HepG2 (cell line): ENCODE data around the gene C11orf71. TPM values are rescaled to one million over a fixed set of nuclear protein-coding genes. Genes with fewer than 3 reads are reported as not detected.

Experiments used
- ATAC-seq: fragments of 200-7000 bp; cut with Tn5 transposase; 3 replicates; pipeline ENCODE4 v1.9.1; 2020; ENCODE audit warnings: mild to moderate bottlenecking, moderate library complexity
- BruUV-seq: library from RNA; stranded (reverse); fragments of 400-500 nt; replicated peaks from 2 replicates; lab custom pipeline; 2021; lab: Mats Ljungman, UMichigan
- CTCF ChIA-PET: fragments of 300-600 bp; formaldehyde crosslinking; extraction: SDS; loops from one replicate; lab custom pipeline; 2021; ENCODE audit warnings: low total read pairs, inconsistent platforms, low intra/inter-chr PET ratio; lab: Yijun Ruan, JAX
- POLR2A ChIA-PET: fragments of 350-600 bp; sonication (Branson Sonifier 250); formaldehyde crosslinking; loops from one replicate; lab custom pipeline; 2020; ENCODE audit warnings: antibody characterized with exemption, inconsistent platforms; lab: Yijun Ruan, JAX
- DNase-seq: peaks from one replicate; pipeline ENCODE4 v3.0.0-alpha.2; 2015; ENCODE audit warnings: low spot score
- FAIRE-seq: peaks from 3 replicates; lab custom pipeline; 2011; peaks lifted over from hg19 to GRCh38; lab: Jason Lieb, UNC
- H2AFZ ChIP-seq: one replicate; pipeline ENCODE4 v1.6.1; 2011; ENCODE audit warnings: low read length, inconsistent platforms
- H3K27ac ChIP-seq: fragments of 300-600 bp; 3 replicates; pipeline ENCODE4 v1.8.0; 2011; ENCODE audit warnings: mixed run types, mild to moderate bottlenecking, mixed read lengths, low read length, inconsistent platforms; ENCODE audit not compliant: insufficient read depth; ENCODE audit errors: extremely low read length
- H3K27me3 ChIP-seq, 2 experiments: fragments of 200-600 bp in 1 of 2; 2 replicates in 1 of 2; 3 replicates in 1 of 2; pipeline versions ENCODE4 v1.6.0 to v1.8.0; 2011; ENCODE audit warnings: low read length in 2 of 2, mild to moderate bottlenecking in 2 of 2, moderate library complexity in 2 of 2, inconsistent platforms in 1 of 2; ENCODE audit not compliant: insufficient read depth in 2 of 2, control insufficient read depth in 1 of 2
- H3K36me3 ChIP-seq, 2 experiments: fragments of 200-600 bp in 1 of 2; replicated peaks in 1 of 2; 2 replicates in 1 of 2; 3 replicates in 1 of 2; pipeline versions ENCODE4 v1.5.1 to v1.8.0; 2011; ENCODE audit warnings: low read length in 2 of 2, inconsistent platforms in 1 of 2; ENCODE audit not compliant: insufficient read depth in 2 of 2, control insufficient read depth in 1 of 2
- H3K4me1 ChIP-seq: 2 replicates; pipeline ENCODE4 v1.5.1; 2012; ENCODE audit warnings: low read length, inconsistent platforms; ENCODE audit not compliant: insufficient read depth
- H3K4me2 ChIP-seq: 2 replicates; pipeline ENCODE4 v1.6.0; 2011; ENCODE audit warnings: low read depth, low read length, inconsistent platforms
- H3K4me3 ChIP-seq, 3 experiments: fragments of 200-600 bp in 1 of 3; sonication (generic), shearing (Covaris generic) in 1 of 3; replicated peaks in 1 of 3; 2 replicates each; pipeline ENCODE4 v1.5.1; 2011 to 2016; ENCODE audit warnings: low read length in 3 of 3, inconsistent platforms in 2 of 3, low read depth in 2 of 3, mild to moderate bottlenecking in 2 of 3, control low read depth in 1 of 3, mixed read lengths in 1 of 3; ENCODE audit not compliant: insufficient read depth in 1 of 3
- H3K79me2 ChIP-seq: one replicate; pipeline ENCODE4 v1.6.1; 2011; ENCODE audit warnings: low read length, inconsistent platforms; ENCODE audit not compliant: insufficient read depth
- H3K9ac ChIP-seq: 2 replicates; pipeline ENCODE4 v1.6.0; 2011; ENCODE audit warnings: mild to moderate bottlenecking, low read depth, low read length, inconsistent platforms; ENCODE audit not compliant: insufficient read depth
- H3K9me3 ChIP-seq: 2 replicates; pipeline ENCODE4 v1.5.1; 2012; ENCODE audit warnings: mild to moderate bottlenecking, low read length
- H4K20me1 ChIP-seq: 2 replicates; pipeline ENCODE4 v1.6.0; 2011; ENCODE audit warnings: inconsistent platforms, mild to moderate bottlenecking, low read length, moderate library complexity; ENCODE audit not compliant: insufficient read depth
- FOSL1 ChIP-seq: sonication (generic); formaldehyde crosslinking; IDR thresholded peaks from 2 replicates; pipeline ENCODE4 v1.9.0; 2021; ENCODE audit warnings: missing genetic modification reagents, borderline replicate concordance
- FOXA1 ChIP-seq, 2 experiments: fragments of 450-650 bp in 1 of 2; sonication (generic) in 1 of 2; formaldehyde crosslinking in 1 of 2; IDR thresholded peaks; 2 replicates each; pipeline versions ENCODE4 v1.4.0 to v1.6.1; 2016 to 2020; ENCODE audit warnings: missing genetic modification reagents in 1 of 2
- FOXA3 ChIP-seq: IDR thresholded peaks from 2 replicates; pipeline ENCODE4 v1.6.1; 2016; ENCODE audit warnings: missing genetic modification reagents, missing compliant biosample characterization
- HMG20A ChIP-seq: IDR thresholded peaks from 2 replicates; pipeline ENCODE4 v1.6.1; 2016; ENCODE audit warnings: borderline replicate concordance
- HNRNPLL ChIP-seq: fragments of 200-400 bp; formaldehyde crosslinking; IDR thresholded peaks from 2 replicates; pipeline ENCODE4 v1.6.1; 2017; ENCODE audit warnings: mild to moderate bottlenecking, low read depth, low read length; ENCODE audit not compliant: poor library complexity, severe bottlenecking
- HOXA7 ChIP-seq: sonication (generic); formaldehyde crosslinking; IDR thresholded peaks from 2 replicates; pipeline ENCODE4 v1.8.1; 2022; ENCODE audit warnings: mild to moderate bottlenecking, missing genetic modification reagents, moderate library complexity
- KDM3A ChIP-seq: IDR thresholded peaks from 2 replicates; pipeline ENCODE4 v1.6.1; 2018; ENCODE audit warnings: low read depth, missing compliant biosample characterization
- MIXL1 ChIP-seq: IDR thresholded peaks from 2 replicates; pipeline ENCODE4 v1.6.1; 2016
- MTA3 ChIP-seq: sonication (generic); formaldehyde crosslinking; IDR thresholded peaks from 2 replicates; pipeline ENCODE4 v1.4.0; 2020; ENCODE audit warnings: missing genetic modification reagents
- NR3C1 ChIP-seq: sonication (generic); formaldehyde crosslinking; IDR thresholded peaks from 2 replicates; pipeline ENCODE4 v1.4.0; 2020; ENCODE audit warnings: missing genetic modification reagents
- NRL ChIP-seq: sonication (generic); formaldehyde crosslinking; IDR thresholded peaks from 2 replicates; pipeline ENCODE4 v1.5.0; 2020; ENCODE audit warnings: missing genetic modification reagents, mild to moderate bottlenecking, moderate library complexity, borderline replicate concordance
- PHF8 ChIP-seq: sonication (generic); formaldehyde crosslinking; IDR thresholded peaks from 2 replicates; pipeline ENCODE4 v1.5.0; 2020; ENCODE audit warnings: missing genetic modification reagents
- PPARG ChIP-seq: conservative IDR thresholded peaks from 2 replicates; pipeline ENCODE4 v1.6.1; 2016; ENCODE audit warnings: missing biosample characterization, missing genetic modification reagents
- SOX6 ChIP-seq, 2 experiments: fragments of 450-650 bp in 1 of 2; sonication (generic) in 1 of 2; formaldehyde crosslinking in 1 of 2; IDR thresholded peaks; 2 replicates each; pipeline versions ENCODE4 v1.4.0 to v1.6.1; 2017 to 2020; ENCODE audit warnings: antibody characterized with exemption in 1 of 2, mild to moderate bottlenecking in 1 of 2, missing genetic modification reagents in 1 of 2
- SSRP1 ChIP-seq: IDR thresholded peaks from 2 replicates; pipeline ENCODE4 v1.6.1; 2016; ENCODE audit warnings: control low read depth
- STAG1 ChIP-seq: sonication (generic); formaldehyde crosslinking; IDR thresholded peaks from 2 replicates; pipeline ENCODE4 v1.4.0; 2020; ENCODE audit warnings: missing genetic modification reagents
- TEAD3 ChIP-seq: optimal IDR thresholded peaks from 2 replicates; pipeline ENCODE3; 2016; ENCODE audit warnings: borderline replicate concordance
- WGBS: methylation state at CpG from one replicate; pipeline ENCODE4 v1.1.6; 2017; ENCODE audit warnings: low lambda C conversion rate; 5-methylcytosine and 5-hydroxymethylcytosine counted together
- in situ Hi-C: cut with HindIII; loops from 2 replicates; pipeline ENCODE4 v1.10.0; 2017; ENCODE audit warnings: low pct_unique_long_range_greater_than_20kb; ENCODE audit not compliant: extremely low pct_ligation_motif_present
- intact Hi-C: fragments of 100-400 bp; cut with micrococcal nuclease; formaldehyde crosslinking; loops from one replicate; pipeline ENCODE4 v1.10.0; 2022; ENCODE audit not compliant: unreplicated experiment
- polyA plus RNA-seq, 8 experiments: library from polyadenylated mRNA; depleted of rRNA in 3 of 8; stranded (reverse) in 7 of 8; unstranded in 1 of 8; fragments of >200 nt; fragmentation: Illumina TruSeq in 4 of 8; extraction: Trizol in 4 of 8; gene quantifications; 2 replicates each; pipeline versions ENCODE4 v1.2.1 to v1.2.3, GENCODE V29; 2011 to 2016; ENCODE audit warnings: low read depth in 4 of 8, missing spikeins in 1 of 8, mixed read lengths in 1 of 8; ENCODE audit not compliant: insufficient read depth in 1 of 8
- total RNA-seq, 5 experiments: library from RNA; depleted of rRNA; stranded (reverse); fragments of >200 nt; fragmentation: Illumina TruSeq; extraction: Trizol; gene quantifications; 2 replicates each; pipeline ENCODE4 v1.2.3, GENCODE V29; 2016; ENCODE audit warnings: low read depth in 1 of 5
- TF ChIP-seq, protein P1 (sequence below): sonication (generic); formaldehyde crosslinking; IDR thresholded peaks from 2 replicates; pipeline ENCODE4 v1.4.0; 2020; ENCODE audit warnings: mild to moderate bottlenecking, missing genetic modification reagents
- TF ChIP-seq, protein P2 (sequence below): sonication (generic); formaldehyde crosslinking; IDR thresholded peaks from 2 replicates; pipeline ENCODE4 v1.5.1; 2020; ENCODE audit warnings: missing genetic modification reagents, mild to moderate bottlenecking, borderline replicate concordance
- TF ChIP-seq, protein P3 (sequence below): sonication (generic); formaldehyde crosslinking; IDR thresholded peaks from 2 replicates; pipeline ENCODE4 v1.4.0; 2020; ENCODE audit warnings: missing genetic modification reagents, low read depth, mild to moderate bottlenecking, borderline replicate concordance
- TF ChIP-seq, protein P4 (sequence below): sonication (generic); formaldehyde crosslinking; IDR thresholded peaks from 2 replicates; pipeline ENCODE4 v1.5.0; 2020; ENCODE audit warnings: mild to moderate bottlenecking, missing genetic modification reagents, moderate library complexity

The C11orf71 gene
- total and polyA plus RNA-seq, 2 of the 13 experiments (the other 11 are each of a cell fraction or from before 2014, with no cell fraction given): 7.1 to 7.8 TPM

DNA sequence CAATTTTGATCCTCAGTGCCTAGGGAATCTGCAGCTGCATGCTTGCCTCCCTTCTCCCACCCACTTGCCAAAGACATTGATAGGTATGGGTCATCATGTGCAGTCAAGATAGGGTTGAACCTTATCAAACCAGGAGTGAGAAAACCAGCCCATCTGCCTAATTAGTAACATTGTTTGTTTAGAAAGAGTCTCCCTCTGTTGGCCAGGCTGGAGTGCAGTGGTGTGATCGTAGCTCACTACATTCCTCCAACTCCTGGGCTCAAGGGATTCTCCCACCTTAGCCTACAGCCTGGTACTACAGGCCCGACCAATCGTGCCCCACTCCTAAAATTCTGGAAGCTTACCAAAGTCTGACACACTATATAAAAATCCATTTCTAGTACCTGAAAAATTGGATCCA lies 4.6 kb downstream of the C11orf71 start:
- Histone ChIP-seq H3K9ac (no peak overlapping the region), H3K4me1 (peaks cover 32% of the 10 kb centered on the region), H3K4me2 (no peak overlapping the region), H3K9me3 (no peaks in the 10 kb centered on the region), H3K4me3 (no peak overlapping the region), H3K79me2 (peaks cover 19% of the 10 kb centered on the region), H3K27me3 (peaks cover 0 to under 1% of the 10 kb centered on the region in 2 experiments; a peak in 1 of 5 replicates), H3K36me3 (no peaks in the 10 kb centered on the region), H2AFZ (no peak overlapping the region), H3K27ac (no peak overlapping the region), H4K20me1 (no peaks in the 10 kb centered on the region)
- CTCF ChIA-PET: no interaction called here
- POLR2A ChIA-PET: interaction anchor here (1.0 kb wide), 1 partner anchor 44 kb away, joined by 3 read pairs; the partner anchor contains the start of gene REXO2
- ATAC-seq: no peak
- in situ Hi-C loops (no loop called here), intact Hi-C loops (no loop called here)
- WGBS: 7% methylated on average over 3 of the region's 3 CpGs
- BruUV-seq: no TSS peak
- FAIRE-seq: no peak
- DNase-seq: peak; percentile 5
- TF ChIP-seq NRL (CRISPR knock-in tag) (no peak), HNRNPLL (no peak), MIXL1 (CRISPR knock-in tag) (peak; percentile 62; the same call in 1 of the 2 replicates), HMG20A (no peak), STAG1 (CRISPR knock-in tag) (peak; percentile 13; the same call in 1 of the 2 replicates), NR3C1 (CRISPR knock-in tag) (no peak), SSRP1 (CRISPR knock-in tag) (no peak), PHF8 (CRISPR knock-in tag) (no peak), FOSL1 (CRISPR knock-in tag) (no peak), TEAD3 (CRISPR knock-in tag) (peak; percentile 27), MTA3 (CRISPR knock-in tag) (no peak), PPARG (CRISPR knock-in tag) (no peak), HOXA7 (CRISPR knock-in tag) (no peak), FOXA1 (IDR thresholded peaks at IDR 0.05) (no peak), FOXA1 (CRISPR knock-in tag; IDR thresholded peaks at IDR 0.05) (peak; percentile 53; the same call in 1 of the 2 replicates), FOXA3 (CRISPR knock-in tag) (0 out of 2 replicates have a peak, but pooled peaks have one; percentile 18), SOX6 (IDR thresholded peaks at IDR 0.05) (no peak), SOX6 (CRISPR knock-in tag; IDR thresholded peaks at IDR 0.05) (no peak), KDM3A (CRISPR knock-in tag) (no peak)
- TF ChIP-seq, protein P1, sequence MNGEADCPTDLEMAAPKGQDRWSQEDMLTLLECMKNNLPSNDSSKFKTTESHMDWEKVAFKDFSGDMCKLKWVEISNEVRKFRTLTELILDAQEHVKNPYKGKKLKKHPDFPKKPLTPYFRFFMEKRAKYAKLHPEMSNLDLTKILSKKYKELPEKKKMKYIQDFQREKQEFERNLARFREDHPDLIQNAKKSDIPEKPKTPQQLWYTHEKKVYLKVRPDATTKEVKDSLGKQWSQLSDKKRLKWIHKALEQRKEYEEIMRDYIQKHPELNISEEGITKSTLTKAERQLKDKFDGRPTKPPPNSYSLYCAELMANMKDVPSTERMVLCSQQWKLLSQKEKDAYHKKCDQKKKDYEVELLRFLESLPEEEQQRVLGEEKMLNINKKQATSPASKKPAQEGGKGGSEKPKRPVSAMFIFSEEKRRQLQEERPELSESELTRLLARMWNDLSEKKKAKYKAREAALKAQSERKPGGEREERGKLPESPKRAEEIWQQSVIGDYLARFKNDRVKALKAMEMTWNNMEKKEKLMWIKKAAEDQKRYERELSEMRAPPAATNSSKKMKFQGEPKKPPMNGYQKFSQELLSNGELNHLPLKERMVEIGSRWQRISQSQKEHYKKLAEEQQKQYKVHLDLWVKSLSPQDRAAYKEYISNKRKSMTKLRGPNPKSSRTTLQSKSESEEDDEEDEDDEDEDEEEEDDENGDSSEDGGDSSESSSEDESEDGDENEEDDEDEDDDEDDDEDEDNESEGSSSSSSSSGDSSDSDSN: no peak
- TF ChIP-seq, protein P2, sequence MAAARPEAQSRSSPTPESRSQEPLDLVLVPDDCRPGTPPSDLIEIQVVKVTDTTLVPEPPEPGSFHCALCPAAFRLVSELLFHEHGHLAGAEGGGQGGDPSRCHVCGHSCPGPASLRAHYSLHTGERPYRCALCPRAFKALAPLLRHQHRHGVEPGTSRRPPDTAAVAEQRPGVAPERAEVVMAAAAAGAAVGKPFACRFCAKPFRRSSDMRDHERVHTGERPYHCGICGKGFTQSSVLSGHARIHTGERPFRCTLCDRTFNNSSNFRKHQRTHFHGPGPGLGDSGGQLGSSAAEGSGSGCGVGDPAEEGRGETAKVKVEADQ (CRISPR knock-in tag): no peak
- TF ChIP-seq, protein P3, sequence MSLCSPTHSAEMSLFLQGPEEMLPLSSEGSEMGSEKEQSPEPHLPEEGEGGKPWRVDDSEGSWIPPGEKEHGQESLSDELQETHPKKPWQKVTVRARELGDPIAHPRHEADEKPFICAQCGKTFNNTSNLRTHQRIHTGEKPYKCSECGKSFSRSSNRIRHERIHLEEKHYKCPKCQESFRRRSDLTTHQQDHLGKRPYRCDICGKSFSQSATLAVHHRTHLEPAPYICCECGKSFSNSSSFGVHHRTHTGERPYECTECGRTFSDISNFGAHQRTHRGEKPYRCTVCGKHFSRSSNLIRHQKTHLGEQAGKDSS (CRISPR knock-in tag): no peak
- TF ChIP-seq, protein P4, sequence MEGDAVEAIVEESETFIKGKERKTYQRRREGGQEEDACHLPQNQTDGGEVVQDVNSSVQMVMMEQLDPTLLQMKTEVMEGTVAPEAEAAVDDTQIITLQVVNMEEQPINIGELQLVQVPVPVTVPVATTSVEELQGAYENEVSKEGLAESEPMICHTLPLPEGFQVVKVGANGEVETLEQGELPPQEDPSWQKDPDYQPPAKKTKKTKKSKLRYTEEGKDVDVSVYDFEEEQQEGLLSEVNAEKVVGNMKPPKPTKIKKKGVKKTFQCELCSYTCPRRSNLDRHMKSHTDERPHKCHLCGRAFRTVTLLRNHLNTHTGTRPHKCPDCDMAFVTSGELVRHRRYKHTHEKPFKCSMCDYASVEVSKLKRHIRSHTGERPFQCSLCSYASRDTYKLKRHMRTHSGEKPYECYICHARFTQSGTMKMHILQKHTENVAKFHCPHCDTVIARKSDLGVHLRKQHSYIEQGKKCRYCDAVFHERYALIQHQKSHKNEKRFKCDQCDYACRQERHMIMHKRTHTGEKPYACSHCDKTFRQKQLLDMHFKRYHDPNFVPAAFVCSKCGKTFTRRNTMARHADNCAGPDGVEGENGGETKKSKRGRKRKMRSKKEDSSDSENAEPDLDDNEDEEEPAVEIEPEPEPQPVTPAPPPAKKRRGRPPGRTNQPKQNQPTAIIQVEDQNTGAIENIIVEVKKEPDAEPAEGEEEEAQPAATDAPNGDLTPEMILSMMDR (CRISPR knock-in tag): peak; percentile 45
